GM19324 (cell line): ENCODE data around the gene OR5V1.
"Not testable (repeated sequence)": the region's sequence is repeated elsewhere in the genome, so short reads cannot be mapped to it uniquely, and the experiment has no call there.

Experiments
- ATAC-seq: cut with Tn5 transposase; IDR thresholded peaks from one replicate; pipeline ENCODE4 v1.9.1; 2021; ENCODE audit warnings: mild to moderate bottlenecking, moderate library complexity; ENCODE audit not compliant: unreplicated experiment, low FRiP score

The OR5V1 gene

GRCh38 chr6:29368765-29369164 is at the start of gene OR5V1:
TSS of gene OR5V1 (minus strand) at chr6:29368865. CDS start at chr6:29356195, 12,670 bp downstream.
- no peak for ATAC-seq

- ATAC-seq: no peak
Measured at GRCh38 chr6:29414588-29414987, 45.9 kb upstream of the OR5V1 start, which contains the start of gene OR12D1. TSS of gene OR12D1 (plus strand) at chr6:29414928.

- ATAC-seq: no peak
Measured at GRCh38 chr6:29403801-29404200, 35.1 kb upstream of the OR5V1 start.

- no peak for ATAC-seq
Measured at GRCh38 chr6:29399525-29399924, 30.9 kb upstream of the OR5V1 start.

GRCh38 chr6:29395331-29395730 is 26.7 kb upstream of the OR5V1 start, which contains the start of gene OR12D2:
TSS of gene OR12D2 (plus strand) at chr6:29395631. CDS start at chr6:29396700, 1,069 bp downstream.
- ATAC-seq: no peak

- ATAC-seq: no peak
Measured at GRCh38 chr6:29388533-29388932, 19.9 kb upstream of the OR5V1 start.

GRCh38 chr6:29376003-29376402 is 7.3 kb upstream of the OR5V1 start:
- no peak for ATAC-seq

GRCh38 chr6:29375191-29375590 is 6.5 kb upstream of the OR5V1 start, which contains the start of gene OR12D3:
TSS of gene OR12D3 (minus strand) at chr6:29375291. CDS start at chr6:29375287, 4 bp downstream.
- no peak for ATAC-seq

- no peak for ATAC-seq
Measured at GRCh38 chr6:29355603-29356002, 13.1 kb downstream of the OR5V1 start.

- no peak for ATAC-seq
Measured at GRCh38 chr6:29354980-29355379, 13.7 kb downstream of the OR5V1 start.

- not testable (repeated sequence) for ATAC-seq
Measured at GRCh38 chr6:29349348-29349747, 19.3 kb downstream of the OR5V1 start.

GRCh38 chr6:29345380-29345779 is 23.3 kb downstream of the OR5V1 start:
- ATAC-seq: no peak

- ATAC-seq: no peak
Measured at GRCh38 chr6:29336269-29336668, 32.4 kb downstream of the OR5V1 start.

- no peak for ATAC-seq
Measured at GRCh38 chr6:29332676-29333075, 36.0 kb downstream of the OR5V1 start.

GRCh38 chr6:29325777-29326176 is 42.9 kb downstream of the OR5V1 start:
- no peak for ATAC-seq

GRCh38 chr6:29323332-29323731 is 45.3 kb downstream of the OR5V1 start:
- not testable (repeated sequence) for ATAC-seq

GRCh38 chr6:29319931-29320330 is 48.7 kb downstream of the OR5V1 start:
- no peak for ATAC-seq
